ENCODE results near the gene SLC9A9.

- TF ChIP-seq CTCF (IDR thresholded peaks at IDR 0.05) (no peak), CHD2 (IDR thresholded peaks at IDR 0.05; ENCODE audit: low read length, partially characterized antibody) (no peak), MAX (IDR thresholded peaks at IDR 0.05; ENCODE audit: low read depth) (no peak), POLR2AphosphoS5 (IDR thresholded peaks at IDR 0.05; ENCODE audit: low read depth, low read length) (no peak), TCF12 (IDR thresholded peaks at IDR 0.05) (no peak), ELF1 (IDR thresholded peaks at IDR 0.05) (no peak), ZBTB33 (IDR thresholded peaks at IDR 0.05; ENCODE audit: borderline replicate concordance, low read depth) (no peak), EZH2phosphoT487 (IDR thresholded peaks at IDR 0.05; ENCODE audit: borderline replicate concordance, low read depth) (no peak)
Observed at GRCh38 chr3:143427631-143428030, 420.6 kb downstream of the SLC9A9 start.

All from SK-N-SH (cell line).